Vagina (tissue), 2 donors: ENCODE measurements around the gene CELF1. TPM values are rescaled to one million over a fixed set of nuclear protein-coding genes. Genes with fewer than 3 reads are reported as not detected.

ENCODE experiments used
- DNase-seq, 2 donors: peaks; one replicate each; pipeline ENCODE4 v3.0.0-alpha.2; 2017; ENCODE audit errors: extremely low spot score in 2 of 2
- H3K27ac ChIP-seq: fragments of 200-600 bp; sonication (generic); one replicate; pipeline ENCODE4 v1.5.1; 2019
- H3K27me3 ChIP-seq: fragments of 200-600 bp; sonication (generic); one replicate; pipeline ENCODE4 v1.5.1; 2019
- H3K36me3 ChIP-seq, 2 donors: fragments of 200-600 bp; sonication (generic); one replicate each; pipeline ENCODE4 v1.5.1; 2017 to 2019
- H3K4me1 ChIP-seq: fragments of 200-600 bp; sonication (generic); one replicate; pipeline ENCODE4 v1.5.1; 2019
- H3K4me3 ChIP-seq, 2 donors: fragments of 200-600 bp; sonication (generic); 1 replicate in 1 of 2; 2 replicates in 1 of 2; pipeline ENCODE4 v1.5.1; 2016 to 2019
- H3K9me3 ChIP-seq: fragments of 200-600 bp; sonication (generic); one replicate; pipeline ENCODE4 v1.5.1; 2019
- CTCF ChIP-seq, 3 experiments: fragments of 450-650 bp in 2 of 3; fragments of 200-600 bp in 1 of 3; sonication (generic) in 1 of 3; IDR thresholded peaks; one replicate each; pipeline ENCODE4 v1.5.1; 2017 to 2019; ENCODE audit warnings: antibody characterized with exemption in 3 of 3, mild to moderate bottlenecking in 2 of 3, moderate library complexity in 2 of 3
- POLR2A ChIP-seq, 2 donors: fragments of 450-650 bp; IDR thresholded peaks; one replicate each; pipeline ENCODE4 v1.6.1; 2017; ENCODE audit warnings: antibody characterized with exemption in 2 of 2, mild to moderate bottlenecking in 2 of 2, moderate library complexity in 2 of 2
- POLR2AphosphoS5 ChIP-seq, 2 donors: sonication (generic); formaldehyde crosslinking; IDR thresholded peaks; one replicate each; pipeline ENCODE4 v1.9.0; 2017; ENCODE audit warnings: antibody characterized with exemption in 2 of 2, mild to moderate bottlenecking in 2 of 2, low read depth in 1 of 2; ENCODE audit not compliant: insufficient read depth in 1 of 2
- intact Hi-C: fragments of 100-400 bp; cut with DNase I; formaldehyde crosslinking; loops from one replicate; pipeline ENCODE4 v1.15.1; 2023
- total RNA-seq: library from RNA; depleted of rRNA; stranded (reverse); fragments of >200 nt; gene quantifications from one replicate; pipeline ENCODE4 v1.2.3, GENCODE V29; 2016

Gene CELF1
- total RNA-seq, 1 donor from 2014 or later, result 100 TPM

DNA sequence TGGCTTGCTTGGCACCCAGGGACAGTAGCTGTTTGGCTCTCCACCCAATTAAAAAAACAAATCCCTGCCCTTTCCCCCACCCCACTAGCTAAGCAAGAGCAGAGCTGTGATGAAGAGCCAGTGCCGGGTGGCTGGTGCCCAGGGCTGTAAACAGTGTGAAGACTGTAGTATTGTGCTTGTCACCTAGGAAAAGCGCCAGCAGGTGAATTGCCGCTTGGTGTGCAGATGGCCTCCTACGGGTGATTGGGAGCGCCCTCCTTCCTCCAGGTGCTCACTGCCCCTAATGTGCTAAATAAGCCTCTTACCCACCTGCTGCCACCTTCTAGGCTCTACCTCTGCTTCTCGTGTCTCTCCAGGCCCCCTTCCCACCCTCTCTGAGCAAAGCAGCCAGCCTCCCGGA is 85.6 kb downstream of the CELF1 start:
- Histone ChIP-seq H3K9me3 (no peaks in the 10 kb centered on the region), H3K4me1 (peaks cover 37% of the 10 kb centered on the region), H3K27ac (peak overlapping the region; percentile 45), H3K4me3 (no peak overlapping the region), H3K36me3 (peaks cover 0 to 22% of the 10 kb centered on the region in 2 donors), H3K27me3 (no peaks in the 10 kb centered on the region)
- intact Hi-C loops, result loop anchor here (10.0 kb wide), 1 partner anchor 87 kb away; the partner anchor contains the start of gene CELF1
- no peak for DNase-seq
- TF ChIP-seq POLR2AphosphoS5 (IDR thresholded peaks at IDR 0.05; ENCODE audit: insufficient read depth in 1 of 2, low read depth in 1 of 2) (no peak), CTCF (IDR thresholded peaks at IDR 0.05) (no peak), POLR2A (IDR thresholded peaks at IDR 0.05) (no peak)

- no peaks in the 10 kb centered on the region for H3K9me3 ChIP-seq
- no peak overlapping the region for H3K4me3 ChIP-seq
- peaks cover 0 to 16% of the 10 kb centered on the region in 2 donors for H3K36me3 ChIP-seq
- H3K27ac ChIP-seq, result peak overlapping the region; percentile 45
- peaks cover 37% of the 10 kb centered on the region for H3K4me1 ChIP-seq
- intact Hi-C loops, result loop anchor here (10.0 kb wide), 1 partner anchor 88 kb away; the partner anchor contains the start of gene CELF1
- TF ChIP-seq POLR2AphosphoS5 (IDR thresholded peaks at IDR 0.05; ENCODE audit: insufficient read depth in 1 of 2, low read depth in 1 of 2) (no peak), POLR2A (IDR thresholded peaks at IDR 0.05) (no peak), CTCF (IDR thresholded peaks at IDR 0.05) (no peak)
- no peaks in the 10 kb centered on the region for H3K27me3 ChIP-seq
- no peak for DNase-seq
Measured at GRCh38 chr11:47466701-47467250, 86.2 kb downstream of the CELF1 start.

GRCh38 chr11:47466201-47466600 is 86.7 kb downstream of the CELF1 start:
- TF ChIP-seq POLR2AphosphoS5 (IDR thresholded peaks at IDR 0.05; ENCODE audit: insufficient read depth in 1 of 2, low read depth in 1 of 2), result no peak
- TF ChIP-seq POLR2A (IDR thresholded peaks at IDR 0.05), result no peak
- no peak for TF ChIP-seq CTCF (IDR thresholded peaks at IDR 0.05)
- Histone ChIP-seq H3K9me3 (no peaks in the 10 kb centered on the region), H3K4me1 (peaks cover 37% of the 10 kb centered on the region), H3K27ac (peak overlapping the region; percentile 45), H3K27me3 (no peaks in the 10 kb centered on the region), H3K36me3 (peaks cover 0 to 10% of the 10 kb centered on the region in 2 donors), H3K4me3 (no peak overlapping the region)
- intact Hi-C loops, result loop anchor here (10.0 kb wide), 1 partner anchor 89 kb away; the partner anchor contains the start of gene CELF1
- no peak for DNase-seq

GRCh38 chr11:47464483-47464882 is 88.4 kb downstream of the CELF1 start:
- intact Hi-C loops, result loop anchor here (10.0 kb wide), 1 partner anchor 90 kb away; the partner anchor contains the start of gene CELF1
- Histone ChIP-seq H3K4me1 (peaks cover 37% of the 10 kb centered on the region), H3K27ac (no peak overlapping the region)

More at GRCh38 chr11:47464483-47464882, 88.4 kb downstream of the CELF1 start:
- Histone ChIP-seq H3K9me3 (no peaks in the 10 kb centered on the region), H3K36me3 (no peaks in the 10 kb centered on the region), H3K4me3 (no peak overlapping the region), H3K27me3 (no peaks in the 10 kb centered on the region)
- DNase-seq, result no peak
- TF ChIP-seq POLR2A (IDR thresholded peaks at IDR 0.05) (no peak), CTCF (IDR thresholded peaks at IDR 0.05) (no peak), POLR2AphosphoS5 (IDR thresholded peaks at IDR 0.05; ENCODE audit: insufficient read depth in 1 of 2, low read depth in 1 of 2) (no peak)
